Stimulated activated CD8-positive, alpha-beta memory T cell treated with anti-CD3 and anti-CD28 coated beads, Interleukin-4, amount 100 ng/mL, for 4 hours (primary cell): Measurements from ENCODE around the gene TARP.

Experiments
- DNase-seq, 2 donors: peaks; one replicate each; pipeline ENCODE4 v3.0.0-alpha.2; 2020; ENCODE audit warnings: low read depth in 2 of 2, low spot score in 1 of 2

Gene TARP

DNA sequence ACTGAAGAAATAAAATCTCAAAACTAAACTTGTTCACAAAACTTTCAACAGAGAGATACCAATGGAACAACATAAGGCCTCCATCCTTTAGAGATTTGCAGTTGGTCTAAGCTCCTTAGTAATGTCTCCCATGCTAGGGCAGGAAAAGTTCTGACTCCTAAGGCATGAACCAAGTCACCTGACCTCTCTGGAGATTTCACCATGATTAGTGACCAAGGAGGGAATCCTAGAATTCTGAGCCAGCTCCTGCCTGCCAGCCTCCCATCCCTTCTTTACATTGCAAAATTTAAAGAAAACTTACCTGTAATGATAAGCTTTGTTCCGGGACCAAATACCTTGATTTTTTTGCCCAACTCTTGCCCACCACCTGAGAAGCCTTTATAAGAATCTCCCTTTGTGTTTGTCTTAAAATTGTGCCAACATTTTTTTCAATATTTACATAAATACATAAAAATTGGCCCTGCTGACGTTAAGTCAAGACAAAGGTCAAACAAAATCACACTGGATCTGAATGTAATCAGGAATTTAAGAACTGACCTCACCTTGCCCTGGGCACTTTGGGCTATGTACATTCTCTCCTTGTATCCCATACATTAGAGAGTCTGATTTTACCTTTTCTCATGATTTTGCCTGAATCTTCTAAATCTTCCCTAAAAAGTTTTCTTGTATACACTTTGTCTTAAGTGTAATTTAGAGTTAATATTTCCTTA, at the start of gene TARP:
Gene TARP (minus strand): TSS at position 351 of the 710 bp plus-strand sequence.
- DNase-seq: no peak

GRCh38 chr7:38323156-38323555, 49.7 kb upstream of the TARP start:
- no peak for DNase-seq

DNA sequence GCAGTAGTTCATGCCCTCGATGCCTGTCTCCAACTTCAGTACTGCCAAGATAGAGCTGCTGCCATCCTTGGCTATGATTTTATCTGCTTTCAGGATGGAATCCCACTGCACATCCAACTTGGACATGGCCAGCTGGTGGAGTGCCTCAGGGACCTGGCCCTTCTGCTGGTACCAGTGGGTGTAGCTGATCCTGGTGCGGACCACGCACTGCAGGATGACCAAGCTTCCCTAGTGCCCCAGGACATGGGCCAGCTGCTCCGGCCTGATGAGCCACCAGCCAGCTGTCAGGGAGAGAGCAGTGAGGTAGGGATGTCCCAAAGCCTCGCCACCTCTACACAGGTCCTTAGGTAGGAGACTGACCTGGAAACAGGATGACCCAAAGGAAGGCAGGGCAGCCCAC, 49.0 kb upstream of the TARP start:
- DNase-seq: no peak

DNA sequence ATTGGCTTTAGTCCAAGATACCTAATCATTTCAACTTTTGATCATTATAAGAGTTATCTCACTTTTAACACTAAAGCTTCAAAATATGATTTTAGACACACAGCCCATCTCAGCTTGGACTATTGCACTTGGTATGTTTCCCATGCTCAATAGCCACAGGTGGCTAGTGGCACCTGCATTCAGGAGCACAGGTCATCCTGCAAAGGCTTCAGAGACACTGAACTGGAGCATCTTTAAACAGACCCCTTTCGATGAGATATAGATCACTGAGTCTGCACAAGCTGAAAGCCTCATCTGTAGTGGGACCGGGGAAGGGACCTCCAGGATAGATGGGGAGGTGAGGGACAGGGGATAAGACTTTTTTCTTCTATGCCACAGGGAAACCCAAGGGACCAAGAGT, 48.5 kb upstream of the TARP start:
- no peak for DNase-seq

GRCh38 chr7:38321515-38321944, 48.1 kb upstream of the TARP start:
- no peak for DNase-seq

- no peak for DNase-seq
These were observed 47.6 kb upstream of the TARP start for GRCh38 chr7:38321050-38321449.

DNA sequence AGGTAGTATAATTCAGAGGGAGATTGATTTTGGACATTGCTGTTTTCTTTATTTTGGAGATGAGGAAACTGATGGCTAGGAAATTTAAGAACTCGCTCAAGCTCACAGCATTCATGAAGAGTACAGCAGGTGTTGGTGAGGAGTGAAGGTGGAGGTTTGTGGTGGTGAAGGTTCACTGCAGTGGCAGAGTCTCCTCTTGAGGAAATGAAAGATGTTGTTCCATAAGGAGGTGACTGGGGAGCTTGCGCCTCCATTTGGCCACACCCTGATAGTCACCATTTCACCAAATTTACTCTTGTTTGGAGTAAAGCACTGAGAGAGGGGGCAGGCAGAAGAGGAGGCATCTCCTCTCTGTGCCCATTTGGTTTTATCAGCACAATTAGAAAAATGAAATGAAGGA, 46.4 kb upstream of the TARP start:
- DNase-seq: no peak

DNA sequence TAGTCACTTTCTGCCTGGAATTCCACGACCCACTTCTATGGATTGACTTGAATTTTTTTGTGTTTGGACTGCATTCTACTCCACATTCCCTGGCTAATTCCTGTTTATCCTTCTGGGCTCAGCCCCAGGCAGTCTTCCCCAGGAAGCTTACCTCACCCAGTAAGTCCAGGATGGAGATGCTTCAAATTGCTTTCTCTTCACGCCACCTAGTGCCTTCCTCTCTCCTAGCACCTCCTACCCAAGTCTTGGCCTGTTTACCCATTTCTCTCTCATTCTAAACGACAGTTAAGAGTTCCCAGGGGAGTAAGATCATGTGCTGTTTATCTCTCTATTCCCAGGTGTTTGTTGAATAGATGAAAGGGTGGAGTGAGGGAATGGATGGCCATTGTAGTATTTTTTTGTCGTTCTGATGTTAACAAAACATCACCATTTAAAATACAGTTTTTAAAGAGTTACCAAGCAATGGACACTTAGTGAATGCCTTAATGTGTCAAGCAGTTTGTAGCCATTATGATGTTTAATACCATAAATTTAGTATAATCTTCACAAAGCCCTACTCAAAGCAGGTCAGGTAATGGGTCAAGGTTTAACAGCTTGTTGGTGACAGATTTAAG, 45.5 kb upstream of the TARP start:
- DNase-seq: no peak

DNA sequence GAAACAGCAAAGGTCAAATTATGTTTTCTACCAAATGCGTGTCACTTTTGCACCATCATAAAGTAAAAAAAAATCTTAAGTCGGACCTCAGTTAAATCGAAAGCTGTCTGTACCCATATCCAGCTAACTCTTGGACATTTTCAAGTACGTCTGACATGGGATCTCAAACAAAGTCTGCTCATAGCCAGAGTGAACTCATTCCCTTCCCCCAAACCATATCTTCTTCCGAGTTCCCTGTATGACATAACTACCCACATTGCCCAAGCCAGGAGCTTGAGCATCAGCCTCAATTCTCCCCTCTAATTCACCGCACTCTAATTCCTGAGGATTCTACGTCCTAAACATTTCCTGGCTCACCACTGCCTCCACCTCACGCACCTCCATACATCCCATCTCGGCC, 44.8 kb upstream of the TARP start:
- no peak for DNase-seq

DNA sequence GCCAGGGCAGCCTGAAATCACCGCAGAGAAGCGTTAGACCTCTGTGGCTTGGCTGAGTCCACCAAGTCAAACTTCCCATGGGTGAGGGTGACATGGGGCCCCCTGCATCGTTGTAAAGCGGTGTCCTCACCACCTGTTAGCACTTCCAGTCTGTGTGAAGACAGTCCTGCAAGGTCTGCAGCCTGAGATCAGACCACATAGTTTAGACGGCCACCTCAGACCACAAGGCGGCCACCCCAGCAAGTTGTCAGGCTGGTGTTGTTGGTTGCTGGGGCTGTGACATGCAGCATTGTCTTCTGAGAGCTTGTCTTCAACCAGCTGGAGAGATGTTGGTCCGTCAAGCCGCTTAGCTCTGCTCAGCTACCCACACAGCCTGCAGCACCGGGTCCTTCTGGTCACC, 44.1 kb upstream of the TARP start:
- no peak for DNase-seq

- DNase-seq: no peak
These were observed 43.4 kb upstream of the TARP start for GRCh38 chr7:38316733-38317360.

GRCh38 chr7:38315410-38315809, 42.0 kb upstream of the TARP start:
- DNase-seq: no peak

GRCh38 chr7:38312821-38313220, 39.4 kb upstream of the TARP start:
- DNase-seq: no peak

- no peak for DNase-seq
These were observed 38.0 kb upstream of the TARP start for GRCh38 chr7:38311329-38311937.

- DNase-seq: no peak
These were observed 37.2 kb upstream of the TARP start for GRCh38 chr7:38310591-38311101.

GRCh38 chr7:38309555-38309954, 36.1 kb upstream of the TARP start:
- no peak for DNase-seq

DNA sequence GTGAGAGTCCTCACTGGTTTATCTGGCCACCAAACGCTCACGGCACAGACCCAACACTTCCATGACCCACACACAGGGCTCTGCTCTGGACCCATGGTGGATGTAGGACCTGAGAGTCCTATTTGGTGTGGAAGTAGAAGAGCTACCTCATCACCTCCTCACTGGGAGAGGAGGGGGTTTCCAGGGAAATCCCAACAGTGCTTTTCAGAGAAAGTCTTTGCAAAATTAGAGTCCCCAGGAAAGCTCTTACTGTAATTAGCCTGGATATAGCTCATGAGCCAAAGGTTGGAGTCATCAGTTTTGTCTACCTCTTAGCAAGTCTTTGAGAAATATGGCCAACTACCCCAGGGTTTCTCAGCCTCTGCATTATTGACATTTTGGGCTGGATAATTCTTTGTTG, 34.7 kb upstream of the TARP start:
- DNase-seq: no peak

DNA sequence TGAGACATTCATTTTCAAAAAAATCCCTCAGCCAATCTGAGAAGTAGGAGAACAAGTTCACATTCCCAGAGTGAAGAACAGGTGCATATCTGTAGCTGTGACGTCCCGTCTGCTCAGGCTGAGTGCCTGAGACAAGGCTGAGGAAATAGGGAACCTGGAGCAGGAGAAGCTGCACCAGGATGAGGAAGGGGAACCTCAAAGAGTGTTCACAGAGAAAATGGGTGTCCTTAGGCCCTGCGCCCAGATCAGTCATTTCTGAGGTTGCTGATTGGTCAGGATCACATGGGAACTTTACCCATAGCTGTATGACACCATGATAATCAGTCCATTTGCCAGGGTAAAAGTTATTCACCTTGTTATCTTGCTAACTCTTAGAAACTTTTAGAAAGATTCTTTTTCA, 34.2 kb upstream of the TARP start:
- DNase-seq: no peak

DNA sequence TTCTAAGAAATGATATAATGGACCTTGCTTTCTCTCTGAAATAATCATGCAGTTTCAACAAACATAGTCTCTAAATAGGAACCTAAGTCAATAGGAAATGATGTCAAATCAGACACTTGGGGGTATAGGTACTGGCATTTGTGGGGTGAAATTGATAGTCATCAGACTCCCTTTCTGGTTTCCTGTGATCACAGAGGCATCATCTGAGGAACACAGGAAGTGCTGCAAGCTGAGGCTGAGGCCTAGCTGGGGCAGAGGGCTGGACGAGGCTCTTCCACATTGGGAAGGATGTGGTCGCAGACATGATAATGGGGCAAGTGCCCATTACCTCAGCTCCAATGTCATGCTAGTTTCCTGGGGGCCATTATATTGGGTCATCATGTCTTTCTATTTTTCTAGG, 33.5 kb upstream of the TARP start:
- no peak for DNase-seq

GRCh38 chr7:38306171-38306570, 32.7 kb upstream of the TARP start:
- DNase-seq: no peak

GRCh38 chr7:38303866-38304265, 30.4 kb upstream of the TARP start:
- no peak for DNase-seq

DNA sequence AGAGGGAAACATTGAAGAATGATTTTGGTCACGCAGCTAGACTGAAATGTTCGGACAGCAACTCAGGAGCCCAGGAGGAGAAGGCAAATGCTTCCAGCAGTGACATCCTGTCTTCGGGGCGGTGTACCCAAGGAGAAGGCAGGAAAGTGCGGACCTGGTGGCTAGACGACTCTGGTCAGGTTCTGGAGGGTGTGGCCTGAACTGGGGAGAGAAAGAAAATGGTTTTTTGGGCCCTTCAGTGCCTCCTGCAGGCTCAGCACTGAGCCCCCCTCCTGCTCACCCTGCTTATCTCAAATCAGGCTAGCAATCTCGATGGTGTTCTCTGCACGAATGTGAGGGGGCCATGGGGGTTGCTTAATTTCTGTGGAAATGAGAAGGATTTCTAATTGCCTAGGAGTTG, 26.7 kb upstream of the TARP start:
- no peak for DNase-seq
